ENCODE data around the gene HPN.
"Not testable (repeated sequence)": the region's sequence is repeated elsewhere in the genome, so short reads cannot be mapped to it uniquely, and the experiment has no call there.

HPN gene

DNA sequence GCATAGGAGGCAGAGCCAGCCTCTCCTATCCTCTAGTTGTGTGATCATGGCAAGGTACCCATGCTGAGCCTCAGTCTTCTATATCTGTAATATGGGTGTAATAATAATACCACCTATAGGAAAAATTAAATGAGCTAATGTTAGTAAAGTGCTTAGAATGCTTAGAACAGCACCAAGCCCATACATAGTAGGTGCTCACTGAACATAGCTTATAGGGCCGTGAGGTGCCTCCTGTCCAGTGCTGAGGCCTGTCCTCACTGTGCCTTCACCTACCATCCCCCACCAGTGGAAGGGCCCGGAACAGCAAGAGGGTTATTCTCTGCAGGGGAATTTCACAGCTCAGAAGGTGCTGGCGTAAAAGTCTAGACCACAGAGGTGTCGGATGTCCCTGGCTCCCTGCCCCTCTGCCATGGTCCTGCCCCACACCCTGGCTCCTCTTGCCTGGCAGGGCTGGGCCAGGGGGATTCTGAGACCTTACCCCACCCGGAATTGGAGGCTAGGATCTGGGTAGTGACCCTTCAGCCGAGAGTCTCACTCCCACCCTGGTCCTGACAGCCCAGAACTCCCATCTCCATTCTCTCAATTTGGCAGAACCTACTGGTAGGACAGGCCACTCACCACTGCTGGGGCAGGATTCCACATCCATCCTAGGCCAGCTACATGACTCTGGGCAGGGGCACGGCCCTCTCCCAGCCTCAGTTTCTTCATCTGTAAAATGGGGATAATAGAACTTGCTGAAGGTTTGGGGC lies 13.5 kb upstream of the HPN start:
- DNase-seq (ENCODE audit: low spot score) = no peak

DNA sequence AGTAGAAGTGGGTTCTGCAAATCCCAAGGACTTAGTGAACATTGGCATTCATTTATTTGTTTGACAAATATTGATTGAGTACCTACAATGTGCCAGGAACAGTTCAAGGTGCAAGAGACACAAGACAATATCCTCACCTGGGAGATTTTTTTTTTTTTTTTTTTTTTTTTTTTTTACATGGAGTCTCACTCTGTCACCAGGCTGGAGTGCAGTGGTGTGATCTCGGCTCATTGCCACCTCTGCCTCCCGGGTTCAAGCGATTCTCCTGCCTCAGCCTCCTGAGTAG lies 13.0 kb upstream of the HPN start:
- DNase-seq (ENCODE audit: low spot score) = not testable (repeated sequence)

DNA sequence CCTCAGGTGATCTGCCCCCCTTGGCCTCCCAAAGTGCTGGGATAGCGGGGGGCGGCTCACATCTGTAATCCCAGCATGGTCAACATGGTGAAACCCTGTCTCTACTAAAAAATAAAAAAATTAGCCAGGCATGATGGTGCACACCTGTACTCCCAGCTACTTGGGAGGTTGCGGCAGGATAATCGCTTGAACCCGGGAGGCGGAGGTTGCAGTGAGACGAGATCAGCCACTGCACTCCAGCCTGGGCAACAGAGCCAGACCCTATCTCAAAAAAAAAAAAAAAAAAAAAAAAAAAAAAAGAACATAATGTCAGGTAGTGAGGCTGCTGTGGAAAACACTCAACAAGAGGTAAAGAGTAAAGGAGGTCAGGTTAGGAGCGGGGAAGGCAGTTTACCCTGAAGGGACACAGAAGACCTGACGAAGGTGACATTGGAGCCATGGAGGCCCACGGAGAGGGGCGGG lies 12.2 kb upstream of the HPN start:
- not testable (repeated sequence) for DNase-seq (ENCODE audit: low spot score)

DNA sequence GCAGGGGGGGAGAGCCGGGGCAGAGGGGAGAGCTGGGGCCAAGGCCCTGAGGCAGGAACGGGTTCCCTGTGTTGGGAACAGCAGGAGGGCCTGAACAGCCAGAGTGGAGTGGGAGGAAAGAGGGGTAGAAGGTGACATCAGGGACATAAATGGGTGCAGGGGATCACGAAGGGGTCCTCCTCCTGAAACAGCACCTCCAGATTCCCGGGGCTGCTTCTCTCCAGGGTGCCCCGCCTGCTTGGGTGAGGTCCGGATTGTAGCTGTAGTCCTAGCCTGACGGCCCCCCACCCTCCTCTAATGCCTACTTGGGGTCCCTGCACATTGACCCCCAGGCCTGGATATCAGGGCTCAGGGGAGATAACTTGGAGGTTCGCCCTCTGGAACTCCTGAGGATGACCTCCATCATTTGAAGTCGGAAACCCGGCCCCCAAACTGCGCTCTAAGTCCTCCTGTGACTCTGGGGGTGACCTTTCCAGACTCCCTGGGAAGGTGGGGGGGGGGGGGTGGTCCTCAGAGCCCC lies 11.7 kb upstream of the HPN start:
- DNase-seq (ENCODE audit: low spot score) = no peak

- peak; percentile 86 for DNase-seq (ENCODE audit: low spot score)
Observed at GRCh38 chr19:35030257-35031071, 11.1 kb upstream of the HPN start, which contains the start of gene SCN1B. Gene SCN1B (plus strand): TSS chr19:35030470. CDS start chr19:35030821, 351 bp downstream.

DNA sequence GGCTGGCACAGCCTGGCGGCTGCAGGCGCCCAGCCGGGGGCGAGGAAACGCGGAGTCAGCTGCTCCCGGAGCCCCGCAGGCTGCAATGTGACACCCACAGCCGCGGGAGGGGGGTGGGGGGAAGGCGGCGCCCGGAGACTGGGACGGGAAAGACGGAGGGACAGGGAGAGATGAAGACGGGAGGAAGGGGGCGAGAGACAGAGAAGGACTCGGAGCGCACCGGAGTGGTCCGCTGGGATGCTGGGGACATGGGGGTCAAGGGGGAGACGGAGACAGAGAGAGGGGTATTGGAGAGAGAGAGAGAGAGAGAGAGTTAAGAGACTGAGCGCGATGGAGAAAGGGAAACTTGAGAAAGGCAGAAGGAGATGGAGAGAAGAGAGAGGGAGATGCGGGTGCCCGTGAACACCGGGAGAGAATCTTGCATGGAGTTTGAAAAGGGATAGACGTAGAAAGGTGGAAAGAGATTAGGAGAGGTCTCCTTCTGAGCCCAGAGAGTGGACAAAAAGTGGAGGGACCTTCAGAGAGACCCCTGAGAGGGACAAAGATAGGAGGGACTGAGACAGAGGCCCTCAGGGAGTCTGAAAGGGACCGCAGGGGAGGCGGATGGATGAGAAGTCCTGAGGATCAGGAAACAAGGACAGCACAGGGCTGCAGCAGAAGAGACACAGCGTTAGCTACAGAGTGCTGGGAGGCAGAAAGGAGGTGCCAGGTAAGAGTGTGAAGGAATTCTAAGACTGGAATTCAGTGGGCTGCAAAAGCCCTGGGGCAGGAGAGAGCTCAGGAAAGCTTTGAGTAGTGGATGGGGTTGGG lies 10.2 kb upstream of the HPN start:
- no peak for DNase-seq (ENCODE audit: low spot score)

GRCh38 chr19:35032356-35032865 lies 9.1 kb upstream of the HPN start:
- no peak for DNase-seq (ENCODE audit: low spot score)

DNA sequence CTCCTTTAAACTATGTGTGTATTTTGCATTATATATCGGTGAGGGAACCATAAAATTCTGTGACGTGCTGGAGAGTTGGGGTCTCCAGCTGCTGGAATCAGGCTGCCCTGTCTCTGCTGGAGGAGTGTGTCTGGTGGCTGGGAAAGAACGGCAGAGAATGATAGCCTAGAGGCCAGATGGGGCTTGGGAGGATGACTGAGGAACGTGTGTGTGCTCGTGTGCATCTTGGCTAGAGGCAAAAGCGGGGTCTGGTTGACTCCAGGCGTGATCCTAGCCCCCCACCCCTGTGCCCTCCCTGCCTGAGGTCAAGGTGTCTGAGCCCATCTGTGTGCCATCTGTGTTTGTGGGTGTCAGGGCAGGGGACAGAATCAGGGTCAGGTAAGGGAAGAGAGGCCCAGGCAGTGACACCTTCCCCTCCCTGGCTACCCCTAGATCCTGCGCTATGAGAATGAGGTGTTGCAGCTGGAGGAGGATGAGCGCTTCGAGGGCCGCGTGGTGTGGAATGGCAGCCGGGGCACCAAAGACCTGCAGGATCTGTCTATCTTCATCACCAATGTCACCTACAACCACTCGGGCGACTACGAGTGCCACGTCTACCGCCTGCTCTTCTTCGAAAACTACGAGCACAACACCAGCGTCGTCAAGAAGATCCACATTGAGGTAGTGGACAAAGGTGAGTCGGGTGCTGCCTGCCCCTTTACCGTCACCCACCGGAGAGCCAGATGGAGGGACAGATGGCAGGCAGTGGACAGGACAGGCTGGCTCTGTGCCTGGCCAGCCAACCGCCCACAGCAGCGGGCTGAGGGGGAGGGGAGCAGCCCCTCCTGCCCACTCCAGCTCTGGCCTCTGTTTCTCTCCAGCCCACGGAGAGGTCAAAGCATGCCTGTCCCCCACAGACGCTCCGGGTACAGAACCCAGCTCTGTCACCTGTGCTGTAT lies 8.2 kb upstream of the HPN start:
- DNase-seq (ENCODE audit: low spot score) = no peak

DNA sequence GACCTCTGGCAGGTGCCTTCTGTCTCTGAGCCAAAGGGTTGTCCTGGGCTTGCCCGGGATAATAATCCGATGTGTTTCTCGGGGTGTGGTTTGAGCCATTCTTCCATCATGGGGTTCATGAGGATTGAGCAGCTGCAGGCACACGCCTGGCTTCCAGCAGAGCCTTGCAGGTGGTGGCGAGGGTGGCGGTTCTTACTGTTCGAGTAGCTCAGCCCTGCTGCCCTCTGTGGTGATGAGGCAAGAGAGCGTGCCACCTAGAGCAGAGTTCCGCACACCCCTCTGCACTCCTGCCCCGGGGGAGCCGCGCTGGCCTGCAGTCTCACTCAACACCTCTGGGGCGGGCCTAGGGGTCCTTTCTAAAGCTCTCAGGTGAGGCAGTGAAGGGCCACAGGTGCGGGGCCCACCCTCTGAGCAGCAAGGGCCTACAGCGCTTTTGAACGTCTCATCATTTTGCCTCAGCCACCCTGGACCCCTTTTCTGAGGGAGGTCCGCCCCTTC lies 7.5 kb upstream of the HPN start:
- no peak for DNase-seq (ENCODE audit: low spot score)

- no peak for DNase-seq (ENCODE audit: low spot score)
Observed at GRCh38 chr19:35034588-35035382, 6.7 kb upstream of the HPN start.

DNA sequence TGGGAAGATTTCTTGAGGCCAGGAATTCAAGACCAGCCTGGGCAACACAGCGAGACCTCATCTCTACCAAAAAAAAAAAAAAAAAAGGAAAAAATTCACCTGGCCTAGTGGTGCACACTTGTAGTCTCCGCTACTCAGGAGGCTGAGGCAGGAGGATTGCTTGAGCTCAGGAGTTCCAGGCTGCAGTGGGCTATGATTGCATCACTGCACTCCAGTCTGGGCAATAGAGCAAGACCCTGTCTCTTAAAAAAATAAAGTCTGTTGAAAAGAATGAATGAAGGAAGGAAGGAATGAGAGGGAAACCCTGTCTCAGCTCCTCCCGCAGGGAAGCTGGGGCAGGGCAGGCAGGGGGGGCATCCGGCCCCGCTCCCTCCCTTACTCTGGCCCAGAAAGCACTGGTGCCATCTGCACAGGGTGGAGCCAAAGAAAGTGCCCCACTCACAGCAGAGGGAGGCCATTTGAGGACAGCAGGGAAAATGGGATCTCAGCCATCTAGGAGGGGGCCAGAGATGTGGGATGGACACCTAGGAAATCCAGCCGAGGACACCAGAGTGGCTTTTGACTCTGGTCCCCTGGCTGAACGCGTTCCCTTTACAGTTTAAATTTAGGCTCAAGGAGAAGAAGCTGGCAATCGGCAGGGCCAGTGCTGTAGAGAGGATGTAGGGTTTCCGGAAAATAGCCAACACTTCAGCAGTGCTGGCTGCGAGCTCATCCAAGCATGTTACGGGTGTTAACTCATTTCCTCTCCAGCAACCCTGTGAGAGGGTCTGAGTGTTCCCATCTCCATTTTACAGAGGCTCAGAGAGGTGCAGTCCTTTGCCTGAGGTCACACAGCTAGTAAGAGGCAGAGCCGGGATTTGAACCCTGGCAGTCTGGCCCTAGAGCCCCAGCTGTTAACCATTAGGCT lies 3.6 kb upstream of the HPN start:
- DNase-seq (ENCODE audit: low spot score) = no peak

- DNase-seq (ENCODE audit: low spot score) = no peak
Observed at GRCh38 chr19:35038623-35039512, 2.7 kb upstream of the HPN start.

GRCh38 chr19:35039881-35040825 lies 1.4 kb upstream of the HPN start:
- DNase-seq (ENCODE audit: low spot score) = no peak

DNA sequence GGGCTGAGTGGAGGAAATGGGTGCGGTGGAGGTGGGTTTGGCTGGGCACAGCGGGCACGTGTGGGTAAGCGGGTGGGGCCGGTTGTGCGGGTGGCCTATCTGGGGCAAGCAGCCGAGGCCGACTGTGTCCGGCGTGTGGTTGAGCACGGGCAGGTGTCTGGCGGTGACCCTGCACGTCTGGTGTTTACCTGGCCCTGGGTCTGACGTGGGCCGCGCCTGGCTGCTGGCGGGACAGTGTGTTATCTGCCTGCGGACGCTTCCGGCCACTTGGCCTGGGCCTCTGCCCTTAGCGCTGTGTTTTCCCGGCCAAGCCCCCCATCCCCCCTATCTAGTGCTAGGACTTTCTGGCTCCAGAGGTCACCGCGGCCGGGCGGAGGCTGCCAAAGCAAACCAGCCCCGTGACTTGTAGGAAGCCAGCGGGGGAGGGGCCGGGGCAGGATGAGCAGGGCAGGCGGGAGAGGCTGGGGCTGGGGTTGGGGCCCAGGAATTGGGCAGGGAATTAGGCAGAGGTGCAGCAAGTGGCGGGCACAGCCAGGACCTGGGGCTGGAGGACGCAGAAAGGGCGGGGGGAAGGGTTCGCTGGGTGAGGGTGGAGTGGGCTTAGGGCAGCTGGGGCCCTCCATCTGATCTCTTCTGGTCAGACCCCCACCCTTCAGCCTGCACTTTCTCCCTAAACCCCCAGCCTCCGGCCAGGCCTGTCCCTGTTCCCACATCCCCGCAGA lies 534 bp upstream of the HPN start:
- peak; percentile 95 for DNase-seq (ENCODE audit: low spot score)

- DNase-seq (ENCODE audit: low spot score) = no peak
Observed at GRCh38 chr19:35042056-35042730, 672 bp downstream of the HPN start.
